HepG2 (cell line): ENCODE measurements around the gene SPATA7. TPM values are rescaled to one million over a fixed set of nuclear protein-coding genes. Genes with fewer than 3 reads are reported as not detected.

Source experiments
- BRCA1 ChIP-seq: sonication (generic); formaldehyde crosslinking; IDR thresholded peaks from 2 replicates; pipeline ENCODE4 v1.4.0; 2020; ENCODE audit warnings: missing genetic modification reagents
- GATAD1 ChIP-seq: IDR thresholded peaks from 2 replicates; pipeline ENCODE4 v1.6.1; 2016; ENCODE audit warnings: missing genetic modification reagents, missing compliant biosample characterization
- JUN ChIP-seq: sonication (generic); formaldehyde crosslinking; IDR thresholded peaks from 2 replicates; pipeline ENCODE4 v1.4.0; 2020; ENCODE audit warnings: mild to moderate bottlenecking, missing genetic modification reagents
- NFE2 ChIP-seq: sonication (generic); formaldehyde crosslinking; IDR thresholded peaks from 2 replicates; pipeline ENCODE4 v1.4.0; 2020; ENCODE audit warnings: missing genetic modification reagents
- PHB2 ChIP-seq: fragments of 450-650 bp; IDR thresholded peaks from 2 replicates; pipeline ENCODE4 v1.6.1; 2018; ENCODE audit not compliant: partially characterized antibody
- RBM22 ChIP-seq: fragments of 200-400 bp; formaldehyde crosslinking; optimal IDR thresholded peaks from 2 replicates; pipeline ENCODE3; 2017; ENCODE audit warnings: mild to moderate bottlenecking, low read length, moderate library complexity
- YY1 ChIP-seq: IDR thresholded peaks from 2 replicates; pipeline ENCODE4 v1.6.1; 2011; ENCODE audit warnings: low read length, low read depth, moderate library complexity, mild to moderate bottlenecking; ENCODE audit not compliant: insufficient read depth, insufficient replicate concordance
- ZFP36 ChIP-seq: fragments of 150-350 bp; IDR thresholded peaks from 2 replicates; pipeline ENCODE4 v1.6.1; 2018; ENCODE audit warnings: borderline replicate concordance, low read length, low read depth; ENCODE audit not compliant: partially characterized antibody
- ZNF143 ChIP-seq: sonication (generic); formaldehyde crosslinking; IDR thresholded peaks from 2 replicates; pipeline ENCODE4 v1.4.0; 2020; ENCODE audit warnings: missing genetic modification reagents
- ZNF253 ChIP-seq: sonication (generic); formaldehyde crosslinking; IDR thresholded peaks from 2 replicates; pipeline ENCODE4 v1.8.0; 2022; ENCODE audit warnings: mild to moderate bottlenecking, missing genetic modification reagents, borderline replicate concordance
- ZNF564 ChIP-seq: sonication (generic); formaldehyde crosslinking; IDR thresholded peaks from 2 replicates; pipeline ENCODE4 v1.8.1; 2023; ENCODE audit warnings: mild to moderate bottlenecking, missing genetic modification reagents
- ZNF720 ChIP-seq: sonication (generic); formaldehyde crosslinking; IDR thresholded peaks from 2 replicates; pipeline ENCODE4 v1.4.0; 2020; ENCODE audit warnings: missing genetic modification reagents
- ZNF788 ChIP-seq: sonication (generic); formaldehyde crosslinking; IDR thresholded peaks from 2 replicates; pipeline ENCODE4 v1.5.0; 2020; ENCODE audit warnings: mild to moderate bottlenecking, missing genetic modification reagents, borderline replicate concordance
- ZSCAN22 ChIP-seq: sonication (generic); formaldehyde crosslinking; IDR thresholded peaks from 2 replicates; pipeline ENCODE4 v1.4.0; 2020; ENCODE audit warnings: mild to moderate bottlenecking, missing genetic modification reagents
- polyA plus RNA-seq, 8 experiments: library from polyadenylated mRNA; depleted of rRNA in 3 of 8; stranded (reverse) in 7 of 8; unstranded in 1 of 8; fragments of >200 nt; fragmentation: Illumina TruSeq in 4 of 8; extraction: Trizol in 4 of 8; gene quantifications; 2 replicates each; pipeline versions ENCODE4 v1.2.1 to v1.2.3, GENCODE V29; 2011 to 2016; ENCODE audit warnings: low read depth in 4 of 8, missing spikeins in 1 of 8, mixed read lengths in 1 of 8; ENCODE audit not compliant: insufficient read depth in 1 of 8
- total RNA-seq, 5 experiments: library from RNA; depleted of rRNA; stranded (reverse); fragments of >200 nt; fragmentation: Illumina TruSeq; extraction: Trizol; gene quantifications; 2 replicates each; pipeline ENCODE4 v1.2.3, GENCODE V29; 2016; ENCODE audit warnings: low read depth in 1 of 5
- TF ChIP-seq, protein P1 (sequence below): sonication (generic); formaldehyde crosslinking; IDR thresholded peaks from 2 replicates; pipeline ENCODE4 v1.8.1; 2023; ENCODE audit warnings: missing genetic modification reagents, inconsistent platforms, borderline replicate concordance
- TF ChIP-seq, protein P2 (sequence below): sonication (generic); formaldehyde crosslinking; IDR thresholded peaks from 2 replicates; pipeline ENCODE4 v1.8.1; 2022; ENCODE audit warnings: low read depth, mild to moderate bottlenecking, missing genetic modification reagents
- TF ChIP-seq, protein P3 (sequence below): IDR thresholded peaks from 2 replicates; pipeline ENCODE4 v1.6.1; 2016; ENCODE audit warnings: low read depth, control low read depth
- TF ChIP-seq, protein P4 (sequence below): fragments of 450-650 bp; IDR thresholded peaks from 2 replicates; pipeline ENCODE4 v1.6.1; 2017
- TF ChIP-seq, protein P5 (sequence below): IDR thresholded peaks from 2 replicates; pipeline ENCODE4 v1.6.1; 2016; ENCODE audit warnings: mild to moderate bottlenecking, missing biosample characterization, missing genetic modification reagents
- TF ChIP-seq, protein P6 (sequence below): sonication (generic); formaldehyde crosslinking; IDR thresholded peaks from 2 replicates; pipeline ENCODE4 v1.5.0; 2020; ENCODE audit warnings: missing genetic modification reagents, mild to moderate bottlenecking, borderline replicate concordance

SPATA7 gene
- total and polyA plus RNA-seq, 2 of the 13 experiments (the other 11 are each of a cell fraction or from before 2014, with no cell fraction given), result 3.6 to 5.5 TPM

DNA sequence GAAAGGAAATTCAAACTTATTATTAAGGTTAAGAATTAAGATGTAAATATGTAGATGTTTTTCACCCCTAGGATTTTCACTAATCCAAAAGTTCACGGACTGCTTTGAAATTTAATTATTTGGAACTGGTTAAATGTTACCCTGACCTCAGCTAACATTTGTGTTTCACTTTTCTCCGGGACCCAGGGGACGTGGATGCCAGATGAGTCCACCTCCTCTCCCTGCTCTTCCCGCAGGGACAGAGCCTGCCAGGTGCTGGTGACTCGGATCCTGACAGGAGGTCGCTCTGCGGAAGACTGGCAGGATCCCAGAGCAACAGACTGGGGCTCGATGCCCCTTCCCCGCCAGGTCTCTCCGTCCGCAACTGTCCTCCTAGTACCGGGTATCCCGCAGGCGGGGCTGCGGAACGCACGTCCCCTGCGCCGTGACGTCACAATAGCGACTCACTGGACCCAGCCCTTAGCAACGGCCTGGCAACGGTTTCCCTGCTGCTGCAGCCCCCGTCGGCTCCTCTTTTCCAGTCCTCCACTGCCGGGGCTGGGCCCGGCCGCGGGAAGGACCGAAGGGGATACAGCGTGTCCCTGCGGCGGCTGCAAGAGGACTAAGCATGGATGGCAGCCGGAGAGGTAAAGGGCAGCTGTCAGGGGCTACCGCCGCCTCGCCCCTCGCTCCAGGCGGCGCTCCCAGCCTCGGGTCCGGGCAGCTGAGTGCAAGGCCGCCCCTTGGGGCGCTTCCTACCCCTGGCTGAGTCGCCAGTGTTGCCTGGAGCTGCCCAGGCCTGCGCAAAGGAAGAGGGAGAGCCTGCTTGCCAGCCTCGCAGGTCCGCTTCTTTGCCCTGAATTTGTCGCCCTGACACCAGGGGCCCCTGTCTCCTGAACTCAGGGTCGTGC, at the start of gene SPATA7 (continued):
- TF ChIP-seq YY1, result no peak
- TF ChIP-seq, protein P1, sequence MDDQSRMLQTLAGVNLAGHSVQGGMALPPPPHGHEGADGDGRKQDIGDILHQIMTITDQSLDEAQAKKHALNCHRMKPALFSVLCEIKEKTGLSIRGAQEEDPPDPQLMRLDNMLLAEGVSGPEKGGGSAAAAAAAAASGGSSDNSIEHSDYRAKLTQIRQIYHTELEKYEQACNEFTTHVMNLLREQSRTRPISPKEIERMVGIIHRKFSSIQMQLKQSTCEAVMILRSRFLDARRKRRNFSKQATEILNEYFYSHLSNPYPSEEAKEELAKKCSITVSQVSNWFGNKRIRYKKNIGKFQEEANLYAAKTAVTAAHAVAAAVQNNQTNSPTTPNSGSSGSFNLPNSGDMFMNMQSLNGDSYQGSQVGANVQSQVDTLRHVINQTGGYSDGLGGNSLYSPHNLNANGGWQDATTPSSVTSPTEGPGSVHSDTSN (CRISPR knock-in tag), result no peak
- no peak for TF ChIP-seq ZFP36
- peak; percentile 71; the same call in 1 of the 2 replicates for TF ChIP-seq ZNF788 (CRISPR knock-in tag)
- no peak for TF ChIP-seq NFE2 (CRISPR knock-in tag)
- no peak for TF ChIP-seq JUN (CRISPR knock-in tag)
- TF ChIP-seq, protein P2, sequence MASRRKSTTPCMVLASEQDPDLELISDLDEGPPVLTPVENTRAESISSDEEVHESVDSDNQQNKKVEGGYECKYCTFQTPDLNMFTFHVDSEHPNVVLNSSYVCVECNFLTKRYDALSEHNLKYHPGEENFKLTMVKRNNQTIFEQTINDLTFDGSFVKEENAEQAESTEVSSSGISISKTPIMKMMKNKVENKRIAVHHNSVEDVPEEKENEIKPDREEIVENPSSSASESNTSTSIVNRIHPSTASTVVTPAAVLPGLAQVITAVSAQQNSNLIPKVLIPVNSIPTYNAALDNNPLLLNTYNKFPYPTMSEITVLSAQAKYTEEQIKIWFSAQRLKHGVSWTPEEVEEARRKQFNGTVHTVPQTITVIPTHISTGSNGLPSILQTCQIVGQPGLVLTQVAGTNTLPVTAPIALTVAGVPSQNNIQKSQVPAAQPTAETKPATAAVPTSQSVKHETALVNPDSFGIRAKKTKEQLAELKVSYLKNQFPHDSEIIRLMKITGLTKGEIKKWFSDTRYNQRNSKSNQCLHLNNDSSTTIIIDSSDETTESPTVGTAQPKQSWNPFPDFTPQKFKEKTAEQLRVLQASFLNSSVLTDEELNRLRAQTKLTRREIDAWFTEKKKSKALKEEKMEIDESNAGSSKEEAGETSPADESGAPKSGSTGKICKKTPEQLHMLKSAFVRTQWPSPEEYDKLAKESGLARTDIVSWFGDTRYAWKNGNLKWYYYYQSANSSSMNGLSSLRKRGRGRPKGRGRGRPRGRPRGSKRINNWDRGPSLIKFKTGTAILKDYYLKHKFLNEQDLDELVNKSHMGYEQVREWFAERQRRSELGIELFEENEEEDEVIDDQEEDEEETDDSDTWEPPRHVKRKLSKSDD (CRISPR knock-in tag), result no peak
- TF ChIP-seq ZNF253, result no peak
- TF ChIP-seq, protein P3, sequence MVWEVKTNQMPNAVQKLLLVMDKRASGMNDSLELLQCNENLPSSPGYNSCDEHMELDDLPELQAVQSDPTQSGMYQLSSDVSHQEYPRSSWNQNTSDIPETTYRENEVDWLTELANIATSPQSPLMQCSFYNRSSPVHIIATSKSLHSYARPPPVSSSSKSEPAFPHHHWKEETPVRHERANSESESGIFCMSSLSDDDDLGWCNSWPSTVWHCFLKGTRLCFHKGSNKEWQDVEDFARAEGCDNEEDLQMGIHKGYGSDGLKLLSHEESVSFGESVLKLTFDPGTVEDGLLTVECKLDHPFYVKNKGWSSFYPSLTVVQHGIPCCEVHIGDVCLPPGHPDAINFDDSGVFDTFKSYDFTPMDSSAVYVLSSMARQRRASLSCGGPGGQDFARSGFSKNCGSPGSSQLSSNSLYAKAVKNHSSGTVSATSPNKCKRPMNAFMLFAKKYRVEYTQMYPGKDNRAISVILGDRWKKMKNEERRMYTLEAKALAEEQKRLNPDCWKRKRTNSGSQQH, result peak; percentile 49; the same call in 1 of the 2 replicates
- TF ChIP-seq, protein P4, sequence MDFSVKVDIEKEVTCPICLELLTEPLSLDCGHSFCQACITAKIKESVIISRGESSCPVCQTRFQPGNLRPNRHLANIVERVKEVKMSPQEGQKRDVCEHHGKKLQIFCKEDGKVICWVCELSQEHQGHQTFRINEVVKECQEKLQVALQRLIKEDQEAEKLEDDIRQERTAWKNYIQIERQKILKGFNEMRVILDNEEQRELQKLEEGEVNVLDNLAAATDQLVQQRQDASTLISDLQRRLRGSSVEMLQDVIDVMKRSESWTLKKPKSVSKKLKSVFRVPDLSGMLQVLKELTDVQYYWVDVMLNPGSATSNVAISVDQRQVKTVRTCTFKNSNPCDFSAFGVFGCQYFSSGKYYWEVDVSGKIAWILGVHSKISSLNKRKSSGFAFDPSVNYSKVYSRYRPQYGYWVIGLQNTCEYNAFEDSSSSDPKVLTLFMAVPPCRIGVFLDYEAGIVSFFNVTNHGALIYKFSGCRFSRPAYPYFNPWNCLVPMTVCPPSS, result no peak
- TF ChIP-seq RBM22, result no peak
- TF ChIP-seq GATAD1 (CRISPR knock-in tag), result peak; percentile 91
- TF ChIP-seq, protein P5, sequence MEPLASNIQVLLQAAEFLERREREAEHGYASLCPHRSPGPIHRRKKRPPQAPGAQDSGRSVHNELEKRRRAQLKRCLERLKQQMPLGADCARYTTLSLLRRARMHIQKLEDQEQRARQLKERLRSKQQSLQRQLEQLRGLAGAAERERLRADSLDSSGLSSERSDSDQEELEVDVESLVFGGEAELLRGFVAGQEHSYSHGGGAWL (CRISPR knock-in tag), result peak; percentile 79; the same call in 1 of the 2 replicates
- TF ChIP-seq, protein P6, sequence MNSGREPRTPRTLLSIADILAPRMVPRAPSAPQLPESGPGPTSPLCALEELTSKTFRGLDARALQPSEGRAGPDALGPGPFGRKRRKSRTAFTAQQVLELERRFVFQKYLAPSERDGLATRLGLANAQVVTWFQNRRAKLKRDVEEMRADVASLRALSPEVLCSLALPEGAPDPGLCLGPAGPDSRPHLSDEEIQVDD, result no peak; the same call in 1 of the 2 replicates
- no peak for TF ChIP-seq ZSCAN22 (CRISPR knock-in tag)
- no peak for TF ChIP-seq ZNF564 (CRISPR knock-in tag)
- TF ChIP-seq BRCA1 (CRISPR knock-in tag), result no peak
- no peak for TF ChIP-seq ZNF143
- no peak for TF ChIP-seq ZNF720 (CRISPR knock-in tag)
- no peak for TF ChIP-seq PHB2
